Stimulated activated effector memory CD8-positive, alpha-beta T cell treated with anti-CD3 and anti-CD28 coated beads, Interleukin-12 subunit alpha, Interleukin-12 subunit beta, amount 100 ng/mL, for 72 hours (primary cell): ENCODE results near the gene RELT.
A peak's percentile ranks its signal among the peaks of the same experiment; 100 is the strongest.

Experiments used
- ATAC-seq: fragments of 150-1000 bp; cut with Tn5 transposase; 2 replicates; pipeline ENCODE4 v1.10.0; 2021
- DNase-seq, 2 donors: peaks; one replicate each; pipeline ENCODE4 v3.0.0; 2021 to 2022; ENCODE audit warnings: low spot score in 2 of 2
- H3K27ac Mint-ChIP-seq: one replicate; pipeline ENCODE4 v1.8.0; 2022; ENCODE audit warnings: mild to moderate bottlenecking, mixed read lengths
- H3K36me3 Mint-ChIP-seq: one replicate; pipeline ENCODE4 v1.8.0; 2022; ENCODE audit warnings: mild to moderate bottlenecking, mixed read lengths
- H3K4me1 Mint-ChIP-seq: one replicate; pipeline ENCODE4 v1.8.0; 2022; ENCODE audit warnings: mixed read lengths
- H3K4me3 Mint-ChIP-seq: one replicate; pipeline ENCODE4 v1.8.0; 2022; ENCODE audit warnings: mild to moderate bottlenecking, mixed read lengths
- H3K9me3 Mint-ChIP-seq: one replicate; pipeline ENCODE4 v1.8.0; 2022; ENCODE audit warnings: mixed read lengths

The RELT gene

DNA sequence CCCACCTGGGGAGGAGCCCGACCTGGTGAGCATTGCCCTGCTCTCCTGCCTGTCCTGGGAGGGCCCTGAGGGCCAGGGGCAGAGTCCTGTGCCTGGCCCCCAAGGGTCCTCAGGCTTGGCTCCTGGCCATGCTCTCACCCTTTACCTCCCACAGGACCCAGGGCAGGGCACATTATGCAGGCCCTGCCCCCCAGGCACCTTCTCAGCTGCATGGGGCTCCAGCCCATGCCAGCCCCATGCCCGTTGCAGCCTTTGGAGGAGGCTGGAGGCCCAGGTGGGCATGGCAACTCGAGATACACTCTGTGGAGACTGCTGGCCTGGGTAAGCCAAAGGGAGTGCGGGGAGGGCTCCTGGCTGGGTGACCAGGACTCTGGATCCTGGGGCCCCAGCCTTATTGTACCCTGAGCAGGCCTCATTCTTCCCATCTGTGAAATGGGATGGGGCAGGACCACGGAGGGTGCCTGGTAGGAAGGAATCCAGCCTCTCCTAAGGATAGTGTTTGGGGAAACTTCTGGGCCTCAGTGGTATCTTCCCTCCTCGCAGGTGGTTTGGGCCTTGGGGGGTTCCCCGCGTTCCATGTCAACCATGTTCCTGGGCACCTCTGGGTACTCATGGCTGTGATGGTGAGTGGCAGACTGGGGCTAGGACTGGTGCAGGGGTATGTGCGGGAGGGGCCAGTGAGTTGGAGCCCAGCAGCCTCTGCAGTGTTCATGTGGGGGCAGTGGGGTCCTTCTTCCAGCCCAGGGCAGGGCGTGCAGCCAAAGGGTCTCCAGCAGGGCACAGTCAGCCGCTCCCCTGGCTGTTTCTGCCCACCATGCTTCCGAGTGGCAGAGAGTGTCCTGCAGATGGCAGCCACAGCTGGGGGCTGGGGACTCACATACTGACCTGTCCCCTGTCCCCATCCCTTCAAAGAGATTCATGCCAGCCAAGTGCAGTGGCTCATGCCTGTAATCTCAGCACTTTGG, 14.7 kb downstream of the RELT start:
- Mint-ChIP-seq H3K4me3 (no peak overlapping the region), H3K36me3 (peaks cover 68% of the 10 kb centered on the region), H3K9me3 (no peaks in the 10 kb centered on the region), H3K27ac (peak overlapping the region; percentile 60), H3K4me1 (peaks cover 39% of the 10 kb centered on the region)
- ATAC-seq (no peak), DNase-seq (no peak)

DNA sequence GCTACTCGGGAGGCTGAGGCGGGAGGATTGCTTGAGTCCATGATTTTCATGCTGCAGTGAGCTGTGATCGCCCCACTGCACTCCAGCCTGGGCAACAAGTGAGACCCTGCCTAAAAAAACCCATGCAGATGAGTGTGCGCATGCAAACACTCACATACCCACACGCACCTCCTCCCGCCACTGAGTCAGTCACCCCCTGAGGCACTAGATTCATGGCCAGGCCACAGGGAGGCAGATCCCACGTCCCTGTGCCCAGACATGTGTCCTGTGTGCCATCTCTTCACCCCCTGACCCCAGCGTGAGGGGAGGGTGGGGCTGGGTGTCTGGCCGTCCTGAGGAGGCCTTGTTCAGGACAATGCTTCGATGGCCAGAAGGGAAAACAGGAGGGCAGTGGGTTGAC, 15.5 kb downstream of the RELT start:
- no peak for DNase-seq
- Mint-ChIP-seq H3K4me1 (peaks cover 34% of the 10 kb centered on the region), H3K36me3 (peaks cover 76% of the 10 kb centered on the region), H3K27ac (no peak overlapping the region), H3K4me3 (no peak overlapping the region), H3K9me3 (no peaks in the 10 kb centered on the region)
- no peak for ATAC-seq

DNA sequence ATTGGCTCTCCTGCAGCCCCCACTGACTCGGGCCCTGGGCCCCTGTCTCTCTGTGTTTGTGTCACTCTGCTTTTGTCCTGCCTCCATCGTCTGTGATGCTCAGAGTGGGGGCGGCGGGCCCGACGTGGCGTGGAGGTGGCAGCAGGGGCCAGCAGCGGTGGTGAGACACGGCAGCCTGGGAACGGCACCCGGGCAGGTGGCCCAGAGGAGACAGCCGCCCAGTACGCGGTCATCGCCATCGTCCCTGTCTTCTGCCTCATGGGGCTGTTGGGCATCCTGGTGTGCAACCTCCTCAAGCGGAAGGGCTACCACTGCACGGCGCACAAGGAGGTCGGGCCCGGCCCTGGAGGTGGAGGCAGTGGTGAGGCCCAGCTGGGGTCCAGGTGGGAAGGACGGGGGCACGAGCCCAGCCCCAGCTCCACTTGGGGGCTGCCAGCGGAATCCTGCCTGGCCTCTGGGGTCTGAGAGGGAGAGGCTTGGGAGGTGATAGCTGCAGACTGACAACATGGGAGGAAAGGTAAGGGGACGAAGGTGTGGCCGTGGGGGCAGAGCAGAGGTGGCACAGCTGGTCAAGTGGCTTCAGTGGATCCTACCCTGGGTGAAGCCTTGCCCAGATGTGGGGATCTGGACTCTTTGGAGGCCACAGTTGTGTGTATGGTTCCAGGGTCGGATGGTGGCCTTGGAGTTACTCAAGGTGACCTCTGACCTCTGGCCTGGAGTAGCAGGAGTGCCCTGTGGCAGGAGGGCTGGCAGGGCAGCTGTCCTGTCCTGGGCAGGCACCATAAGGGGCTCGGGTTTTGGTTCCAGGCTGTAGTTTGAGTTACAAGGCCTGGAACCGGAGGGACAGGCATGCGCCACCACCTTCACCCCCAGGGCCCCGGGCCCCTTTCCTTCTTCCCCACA, 16.2 kb downstream of the RELT start:
- no peak for ATAC-seq
- Mint-ChIP-seq H3K4me1 (peaks cover 32% of the 10 kb centered on the region), H3K4me3 (no peak overlapping the region), H3K27ac (no peak overlapping the region), H3K36me3 (peaks cover 77% of the 10 kb centered on the region), H3K9me3 (no peaks in the 10 kb centered on the region)
- no peak for DNase-seq

DNA sequence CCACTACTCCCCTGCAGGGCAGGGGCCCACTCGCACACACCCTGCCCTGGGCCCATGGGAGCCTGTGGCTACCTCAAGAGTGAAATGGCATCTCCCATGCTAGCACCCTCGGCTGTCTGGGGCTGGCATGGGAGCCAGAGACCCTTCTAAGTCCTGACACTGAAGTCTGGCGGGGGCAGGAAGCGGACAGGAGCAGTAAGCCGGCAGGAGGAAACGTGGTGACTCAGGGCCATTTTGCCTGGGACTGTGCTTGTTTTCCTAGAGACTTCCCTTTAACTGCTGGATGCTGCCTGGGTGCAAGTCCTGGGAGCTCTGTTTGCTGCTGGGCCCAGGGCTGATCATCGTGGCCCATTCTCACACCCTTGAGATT, 16.8 kb downstream of the RELT start:
- ATAC-seq (no peak), DNase-seq (no peak)
- Mint-ChIP-seq H3K27ac (no peak overlapping the region), H3K4me3 (no peak overlapping the region), H3K4me1 (peaks cover 26% of the 10 kb centered on the region), H3K36me3 (peaks cover 82% of the 10 kb centered on the region), H3K9me3 (no peaks in the 10 kb centered on the region)

DNA sequence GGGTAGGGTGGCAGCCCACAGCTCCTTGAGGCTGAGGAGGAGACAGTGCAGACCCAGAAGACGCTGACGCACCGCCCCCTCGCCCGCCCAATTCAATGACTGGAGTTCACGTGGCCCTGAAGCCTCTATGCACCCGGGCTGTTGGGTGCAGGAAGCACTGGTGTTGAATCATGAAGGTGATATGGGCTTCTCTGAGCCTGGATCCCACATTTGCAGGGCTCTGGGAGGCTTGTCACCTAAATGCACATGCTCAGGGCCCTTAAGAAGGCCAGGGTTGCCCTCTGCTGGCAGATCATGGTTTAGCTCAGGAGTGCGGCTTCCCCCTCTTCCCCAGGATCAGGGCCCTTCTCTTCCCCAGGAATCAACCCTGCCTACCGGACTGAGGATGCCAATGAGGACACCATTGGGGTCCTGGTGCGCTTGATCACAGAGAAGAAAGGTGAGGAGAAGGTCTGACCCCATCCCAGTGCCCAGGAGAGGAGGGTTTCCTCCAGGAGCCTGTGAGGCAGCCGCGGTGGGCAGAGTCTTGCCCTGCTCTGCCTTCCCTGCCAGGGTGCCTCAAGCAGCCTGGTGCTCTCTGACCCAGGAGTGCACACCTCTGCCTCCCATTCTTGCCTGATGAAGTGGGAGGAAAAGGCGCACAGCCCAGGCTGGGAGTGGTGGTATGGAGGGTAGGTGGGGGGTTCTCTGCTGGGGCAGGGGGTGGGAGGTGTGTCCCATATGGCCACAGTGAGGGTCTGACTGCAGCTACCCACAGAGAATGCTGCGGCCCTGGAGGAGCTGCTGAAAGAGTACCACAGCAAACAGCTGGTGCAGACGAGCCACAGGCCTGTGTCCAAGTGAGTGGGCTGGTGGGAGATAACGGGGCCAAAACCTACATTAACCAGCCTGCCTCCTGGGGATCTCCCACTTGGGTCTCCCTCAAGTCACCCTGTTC, 17.5 kb downstream of the RELT start:
- DNase-seq: peak; percentile 28 to 75
- peaks cover 20% of the 10 kb centered on the region for H3K4me1 Mint-ChIP-seq
- H3K36me3 Mint-ChIP-seq: peaks cover 88% of the 10 kb centered on the region
- H3K4me3 Mint-ChIP-seq: no peak overlapping the region
- peak; percentile 61 for ATAC-seq
- H3K9me3 Mint-ChIP-seq: no peaks in the 10 kb centered on the region
- H3K27ac Mint-ChIP-seq: no peak overlapping the region

DNA sequence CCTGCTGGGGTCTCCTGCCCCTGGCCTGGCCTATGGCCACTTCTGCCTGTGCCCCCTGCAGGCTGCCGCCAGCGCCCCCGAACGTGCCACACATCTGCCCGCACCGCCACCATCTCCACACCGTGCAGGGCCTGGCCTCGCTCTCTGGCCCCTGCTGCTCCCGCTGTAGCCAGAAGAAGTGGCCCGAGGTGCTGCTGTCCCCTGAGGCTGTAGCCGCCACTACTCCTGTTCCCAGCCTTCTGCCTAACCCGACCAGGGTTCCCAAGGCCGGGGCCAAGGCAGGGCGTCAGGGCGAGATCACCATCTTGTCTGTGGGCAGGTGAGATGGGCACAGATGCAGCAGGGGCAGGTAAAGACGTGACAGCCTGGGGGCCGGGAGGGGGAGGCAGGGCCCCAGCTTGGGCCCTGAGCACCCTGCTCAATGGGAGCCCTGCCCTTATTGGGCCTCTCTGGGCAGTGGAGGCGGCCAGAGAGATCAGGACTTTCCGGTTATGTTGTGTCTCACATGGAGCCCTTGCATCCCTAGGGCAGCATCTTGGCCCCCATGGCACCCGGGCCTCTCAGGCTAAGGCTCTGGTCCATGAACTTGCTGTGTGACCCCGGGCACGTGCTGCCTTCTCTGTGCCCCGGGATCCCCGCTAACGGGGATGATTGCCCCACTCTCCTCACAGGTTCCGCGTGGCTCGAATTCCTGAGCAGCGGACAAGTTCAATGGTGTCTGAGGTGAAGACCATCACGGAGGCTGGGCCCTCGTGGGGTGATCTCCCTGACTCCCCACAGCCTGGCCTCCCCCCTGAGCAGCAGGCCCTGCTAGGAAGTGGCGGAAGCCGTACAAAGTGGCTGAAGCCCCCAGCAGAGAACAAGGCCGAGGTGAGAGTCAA, 18.5 kb downstream of the RELT start:
- Mint-ChIP-seq H3K4me3 (no peak overlapping the region), H3K36me3 (peaks cover 95% of the 10 kb centered on the region), H3K27ac (no peak overlapping the region), H3K9me3 (no peaks in the 10 kb centered on the region), H3K4me1 (peaks cover 19% of the 10 kb centered on the region)
- ATAC-seq (no peak), DNase-seq (no peak)

DNA sequence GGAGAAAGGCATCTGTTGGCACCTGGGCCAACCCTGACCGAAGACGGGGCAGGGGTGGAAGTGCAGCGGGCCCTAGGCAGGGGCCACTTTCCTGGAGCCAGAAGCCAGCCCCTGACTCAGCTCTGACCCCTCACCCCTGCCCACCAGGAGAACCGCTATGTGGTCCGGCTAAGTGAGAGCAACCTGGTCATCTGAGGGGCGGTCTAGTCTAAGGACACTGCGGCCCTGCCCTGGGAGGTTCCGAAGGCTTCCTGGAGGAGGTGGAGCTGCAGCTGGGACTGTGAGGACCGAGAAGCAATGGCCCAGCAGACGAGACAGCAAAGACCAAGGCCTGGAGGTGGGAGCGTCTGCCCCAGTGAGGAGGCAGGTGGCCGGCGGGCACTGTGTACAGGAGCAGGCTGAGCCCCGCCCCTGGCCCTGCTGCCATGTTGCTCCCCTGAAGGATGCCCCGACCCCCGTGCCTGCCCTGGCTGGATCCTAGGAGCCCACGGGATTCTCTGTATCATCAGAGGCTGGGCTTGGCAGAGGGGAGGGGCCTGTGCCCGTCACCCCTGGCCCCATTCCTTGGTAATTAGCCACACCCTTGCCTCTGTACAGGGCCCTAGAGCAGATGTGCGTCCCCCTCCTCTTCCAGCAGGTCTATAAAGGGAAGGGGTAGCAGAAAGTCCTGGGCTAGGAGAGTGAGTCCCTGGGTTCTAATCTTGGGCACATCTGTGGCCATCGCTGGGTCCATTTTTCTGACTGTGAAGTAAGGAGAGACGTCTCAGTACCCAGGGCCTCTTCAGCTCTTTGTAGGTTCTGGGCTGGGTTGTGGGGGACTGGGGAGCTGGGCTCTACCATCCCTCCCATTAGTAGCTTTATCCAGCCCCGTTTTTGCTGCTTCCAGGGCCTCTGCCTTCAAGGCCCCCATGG, 19.4 kb downstream of the RELT start:
- no peak for ATAC-seq
- Mint-ChIP-seq H3K27ac (peak overlapping the region; percentile 83), H3K9me3 (no peaks in the 10 kb centered on the region)

DNA sequence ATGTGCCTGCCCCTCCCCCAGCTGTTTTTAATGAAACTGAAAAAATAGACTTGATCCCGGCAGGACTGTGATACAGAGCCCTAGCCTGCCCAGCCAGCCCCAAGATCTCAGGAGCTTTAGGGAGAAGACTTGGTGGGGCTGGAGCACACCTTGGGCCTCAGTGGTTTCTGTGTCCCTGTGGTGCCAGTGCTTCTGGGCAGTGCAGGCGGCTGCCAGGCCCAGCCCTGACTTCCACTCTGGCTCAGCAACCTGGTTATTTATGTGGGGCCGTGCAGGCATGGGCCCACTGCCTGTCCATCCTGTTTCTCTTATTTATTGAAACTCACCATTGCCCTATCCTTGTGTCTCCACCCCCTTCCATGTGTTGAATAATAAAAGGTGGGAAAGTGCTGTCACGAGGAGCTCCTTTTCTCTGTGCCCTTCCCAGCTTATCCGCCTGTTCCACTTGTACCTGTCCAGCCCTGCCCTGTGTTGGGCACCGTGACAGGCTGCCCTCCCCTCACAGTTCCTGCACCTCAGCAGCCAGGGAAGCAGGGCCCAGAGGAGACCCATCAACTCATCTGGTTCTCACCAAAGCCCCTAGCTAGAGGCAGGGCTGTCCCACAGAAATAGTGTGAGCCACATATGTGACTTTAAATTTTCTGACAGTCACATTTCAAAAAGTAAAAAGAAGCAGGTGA, 20.2 kb downstream of the RELT start:
- Mint-ChIP-seq H3K4me1 (peaks cover 13% of the 10 kb centered on the region), H3K9me3 (no peaks in the 10 kb centered on the region), H3K36me3 (peaks cover 96% of the 10 kb centered on the region), H3K4me3 (no peak overlapping the region), H3K27ac (peak overlapping the region; percentile 83)
- DNase-seq (no peak), ATAC-seq (no peak)

More for the DNA sequence above, 19.4 kb downstream of the RELT start:
- Mint-ChIP-seq H3K36me3 (peaks cover 94% of the 10 kb centered on the region), H3K4me3 (no peak overlapping the region), H3K4me1 (peaks cover 13% of the 10 kb centered on the region)
- DNase-seq: no peak

DNA sequence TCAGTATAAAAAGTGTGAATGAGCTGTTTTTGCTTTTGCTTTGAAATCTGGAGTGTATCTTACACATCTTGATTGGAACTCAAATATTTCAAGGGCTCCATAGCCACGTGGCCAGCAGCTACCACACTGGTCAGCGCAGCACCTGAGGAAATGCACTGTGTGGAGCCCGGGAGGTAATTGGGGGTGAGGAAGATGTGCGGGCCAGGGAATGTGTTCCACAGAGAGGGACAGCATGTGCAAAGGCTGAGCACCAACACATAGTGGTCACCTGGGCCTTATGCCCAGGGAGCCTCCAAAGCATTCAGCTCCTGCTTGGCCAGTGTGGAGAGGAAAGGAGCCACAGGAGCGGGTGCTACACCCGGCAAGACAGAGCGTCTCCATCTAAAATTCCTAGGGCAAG, 20.8 kb downstream of the RELT start:
- Mint-ChIP-seq H3K9me3 (no peaks in the 10 kb centered on the region), H3K36me3 (peaks cover 90% of the 10 kb centered on the region), H3K4me3 (no peak overlapping the region), H3K27ac (peak overlapping the region; percentile 83), H3K4me1 (peaks cover 13% of the 10 kb centered on the region)
- no peak for ATAC-seq
- no peak for DNase-seq

DNA sequence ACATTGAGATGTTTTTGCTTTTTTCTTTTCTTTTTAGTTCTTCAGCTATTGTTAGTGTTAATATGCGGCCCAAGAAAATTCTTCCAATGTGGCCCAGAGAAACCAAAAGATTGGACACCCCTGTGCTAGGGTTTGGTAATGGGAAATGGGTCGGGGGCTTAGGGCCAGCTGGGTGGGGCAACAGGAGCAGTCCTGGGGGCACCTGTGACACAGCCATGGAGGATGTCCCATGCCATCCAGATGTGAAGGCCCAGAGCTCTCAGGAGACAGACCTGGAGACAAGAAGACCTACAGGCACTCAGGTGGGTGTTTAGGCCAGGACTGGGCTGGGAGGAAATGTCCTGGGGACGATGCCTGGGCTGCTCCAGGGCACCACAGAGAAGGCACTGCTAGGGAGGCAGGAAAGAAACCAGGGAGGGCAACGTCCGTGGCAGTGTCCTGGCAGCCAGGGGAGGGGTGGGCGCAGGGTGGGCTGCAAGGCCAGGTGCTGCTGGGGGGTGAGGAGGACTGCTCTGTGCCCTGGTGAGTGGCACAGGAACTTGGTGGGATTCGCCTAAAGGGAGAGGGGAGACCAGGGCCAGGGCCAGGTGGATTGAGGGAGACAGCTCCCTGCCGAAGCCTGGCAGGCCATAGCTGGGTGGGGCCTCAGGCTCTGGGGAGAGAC, 21.4 kb downstream of the RELT start:
- DNase-seq (no peak), ATAC-seq (no peak)
- Mint-ChIP-seq H3K4me1 (peaks cover 8% of the 10 kb centered on the region), H3K27ac (peak overlapping the region; percentile 83), H3K4me3 (no peak overlapping the region), H3K9me3 (no peaks in the 10 kb centered on the region), H3K36me3 (peaks cover 87% of the 10 kb centered on the region)

DNA sequence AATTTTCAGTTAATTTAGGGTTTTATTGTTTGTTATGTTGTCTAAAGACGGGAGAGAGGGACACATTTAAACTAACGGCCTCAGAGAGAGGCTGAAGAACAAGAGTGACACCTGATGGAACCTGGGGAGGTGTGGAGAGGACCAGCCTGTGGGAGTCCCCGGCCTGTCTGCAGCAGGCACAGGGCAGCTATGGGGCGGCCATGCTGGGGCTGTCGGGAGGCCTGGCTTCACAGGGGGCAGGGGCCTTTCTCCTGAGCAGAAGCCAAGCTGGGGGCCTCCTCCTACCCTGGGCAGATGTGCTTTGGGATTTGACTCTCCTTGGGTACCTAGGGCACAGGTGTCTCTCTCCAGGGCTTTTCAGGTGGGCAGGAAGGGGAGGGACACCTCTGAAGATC, 21.9 kb downstream of the RELT start:
- Mint-ChIP-seq H3K36me3 (peaks cover 87% of the 10 kb centered on the region), H3K9me3 (no peaks in the 10 kb centered on the region), H3K27ac (peak overlapping the region; percentile 83), H3K4me1 (peaks cover 8% of the 10 kb centered on the region), H3K4me3 (no peak overlapping the region)
- no peak for ATAC-seq
- DNase-seq: no peak

DNA sequence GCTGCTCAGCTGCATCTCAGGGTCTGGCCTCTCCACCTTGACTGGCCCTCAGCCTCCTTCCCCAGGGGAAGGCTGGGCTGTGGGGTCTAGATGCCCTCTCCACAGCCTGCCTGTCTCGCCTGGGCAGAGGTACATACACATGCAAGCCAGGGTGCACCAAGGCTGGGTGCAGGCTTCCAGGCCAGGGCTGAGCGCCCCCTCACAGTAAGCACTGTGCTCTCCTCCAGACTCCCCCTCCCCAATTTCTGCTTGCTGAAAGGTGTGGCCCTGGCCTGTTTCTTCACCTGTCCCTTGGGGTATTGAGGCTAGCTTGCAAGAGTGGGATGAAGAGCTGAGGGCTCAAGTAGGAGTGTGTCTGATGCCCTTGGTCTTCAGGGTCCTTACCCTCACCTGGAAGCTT, 22.5 kb downstream of the RELT start:
- H3K9me3 Mint-ChIP-seq: no peaks in the 10 kb centered on the region

More for the DNA sequence above, 22.5 kb downstream of the RELT start:
- H3K4me1 Mint-ChIP-seq: peaks cover 8% of the 10 kb centered on the region
- H3K36me3 Mint-ChIP-seq: peaks cover 85% of the 10 kb centered on the region
- H3K4me3 Mint-ChIP-seq: no peak overlapping the region
- peak overlapping the region; percentile 83 for H3K27ac Mint-ChIP-seq
- DNase-seq: no peak
- ATAC-seq: peak; percentile 6
